H1 (cell line): ENCODE results near the gene IL27RA. TPM values are rescaled to one million over a fixed set of nuclear protein-coding genes. Genes with fewer than 3 reads are reported as not detected.

Experiments
- CTCF ChIA-PET: fragments of 300-600 bp; sonication (Branson Sonifier 250); formaldehyde crosslinking; loops from one replicate; lab custom pipeline; 2021; ENCODE audit not compliant: partially characterized antibody; lab: Charles Lee
- POLR2A ChIA-PET: fragments of 300-600 bp; sonication (Branson Sonifier 250); formaldehyde crosslinking; loops from one replicate; lab custom pipeline; 2021; ENCODE audit warnings: inconsistent platforms; ENCODE audit not compliant: partially characterized antibody; lab: Charles Lee
- DNase-seq, 2 experiments: peaks; one replicate each; pipeline versions ENCODE4 v3.0.0 to v3.0.0-alpha.2; 2010 to 2022; ENCODE audit warnings: low spot score in 2 of 2, low read depth in 1 of 2, mixed read lengths in 1 of 2
- FAIRE-seq: peaks from 2 replicates; lab custom pipeline; 2011; peaks lifted over from hg19 to GRCh38; lab: Jason Lieb, UNC
- H2AFZ ChIP-seq: 2 replicates; pipeline ENCODE4 v1.8.1; 2012; ENCODE audit warnings: low read length, inconsistent platforms
- H2AK5ac ChIP-seq: 2 replicates; pipeline ENCODE4 v1.6.1; 2013; ENCODE audit warnings: low read depth, low read length
- H2BK120ac ChIP-seq: replicated peaks from 2 replicates; pipeline ENCODE3; 2013; ENCODE audit warnings: low read depth, low read length, inconsistent platforms
- H2BK12ac ChIP-seq: 2 replicates; pipeline ENCODE4 v1.6.1; 2013; ENCODE audit warnings: low read depth, low read length
- H2BK15ac ChIP-seq: 2 replicates; pipeline ENCODE4 v1.6.1; 2013; ENCODE audit warnings: low read length
- H2BK20ac ChIP-seq: 2 replicates; pipeline ENCODE4 v1.6.1; 2013; ENCODE audit warnings: low read length
- H2BK5ac ChIP-seq: 2 replicates; pipeline ENCODE4 v1.6.1; 2013; ENCODE audit warnings: low read depth, low read length
- H3K14ac ChIP-seq: 2 replicates; pipeline ENCODE4 v1.6.1; 2013; ENCODE audit warnings: inconsistent platforms; ENCODE audit not compliant: insufficient read length
- H3K18ac ChIP-seq: 2 replicates; pipeline ENCODE4 v1.6.1; 2013; ENCODE audit warnings: low read length; ENCODE audit errors: extremely low read depth
- H3K23ac ChIP-seq: 2 replicates; pipeline ENCODE4 v1.6.1; 2013; ENCODE audit warnings: inconsistent platforms; ENCODE audit not compliant: insufficient read length
- H3K23me2 ChIP-seq: 2 replicates; pipeline ENCODE4 v1.6.1; 2013; ENCODE audit warnings: low read depth, low read length
- H3K27ac ChIP-seq: 2 replicates; pipeline ENCODE4 v1.6.1; 2011; ENCODE audit warnings: low read depth, low read length, inconsistent platforms
- H3K27me3 ChIP-seq, 4 experiments: replicated peaks in 1 of 4; 1 replicate in 1 of 4; 2 replicates in 3 of 4; pipeline versions ENCODE4 v1.6.1 to v1.8.1; 2011 to 2013; ENCODE audit warnings: low read length in 3 of 4, mild to moderate bottlenecking in 3 of 4, inconsistent platforms in 2 of 4, mixed read lengths in 2 of 4, moderate library complexity in 1 of 4; ENCODE audit not compliant: control insufficient read depth in 3 of 4, insufficient read depth in 3 of 4; ENCODE audit errors: extremely low read depth in 1 of 4
- H3K36me3 ChIP-seq, 4 experiments: 2 replicates each; pipeline versions ENCODE4 v1.6.1 to v1.8.1; 2011 to 2013; ENCODE audit warnings: mild to moderate bottlenecking in 4 of 4, low read length in 3 of 4, moderate library complexity in 2 of 4, control low read depth in 1 of 4, inconsistent platforms in 1 of 4; ENCODE audit not compliant: insufficient read depth in 4 of 4, control insufficient read depth in 2 of 4
- H3K4ac ChIP-seq: replicated peaks from 2 replicates; pipeline ENCODE3; 2013; ENCODE audit warnings: low read length, low read depth, mixed read lengths, inconsistent platforms; ENCODE audit not compliant: insufficient read length
- H3K4me1 ChIP-seq, 4 experiments: replicated peaks in 1 of 4; 1 replicate in 1 of 4; 2 replicates in 3 of 4; pipeline versions ENCODE4 v1.6.1 to v1.8.1; 2011 to 2013; ENCODE audit warnings: low read length in 3 of 4, inconsistent platforms in 2 of 4, mixed read lengths in 1 of 4; ENCODE audit not compliant: insufficient read depth in 4 of 4, control insufficient read depth in 3 of 4
- H3K4me2 ChIP-seq, 2 experiments: 2 replicates each; pipeline versions ENCODE4 v1.6.1 to v1.8.1; 2011 to 2013; ENCODE audit warnings: low read depth in 2 of 2, low read length in 2 of 2, control low read depth in 1 of 2, inconsistent platforms in 1 of 2, mild to moderate bottlenecking in 1 of 2; ENCODE audit not compliant: insufficient read depth in 1 of 2
- H3K4me3 ChIP-seq, 4 experiments: fragments of 200-600, 300-600 bp in 1 of 4; sonication (generic), shearing (Covaris generic), sonication (Bioruptor Twin) in 1 of 4; 2 replicates each; pipeline versions ENCODE4 v1.5.1 to v1.8.1; 2011 to 2016; ENCODE audit warnings: low read length in 4 of 4, low read depth in 3 of 4, control low read depth in 2 of 4, inconsistent platforms in 2 of 4, mild to moderate bottlenecking in 2 of 4, mixed read lengths in 1 of 4, moderate library complexity in 1 of 4; ENCODE audit not compliant: insufficient read depth in 2 of 4; ENCODE audit errors: extremely low read depth in 1 of 4
- H3K56ac ChIP-seq: replicated peaks from 2 replicates; pipeline ENCODE3; 2013; ENCODE audit warnings: low read depth, mild to moderate bottlenecking, mixed read lengths, low read length, inconsistent platforms; ENCODE audit not compliant: insufficient read length
- H3K79me1 ChIP-seq: 2 replicates; pipeline ENCODE4 v1.6.1; 2013; ENCODE audit warnings: low read depth, low read length, control low read depth
- H3K79me2 ChIP-seq, 2 experiments: 2 replicates each; pipeline versions ENCODE4 v1.6.1 to v1.8.1; 2012 to 2013; ENCODE audit warnings: low read length in 2 of 2, mild to moderate bottlenecking in 2 of 2, inconsistent platforms in 1 of 2; ENCODE audit not compliant: insufficient read depth in 2 of 2, control insufficient read depth in 1 of 2
- H3K9ac ChIP-seq, 4 experiments: replicated peaks in 1 of 4; 1 replicate in 1 of 4; 2 replicates in 3 of 4; pipeline versions ENCODE4 v1.6.1 to v1.8.1; 2011 to 2013; ENCODE audit warnings: low read depth in 3 of 4, low read length in 3 of 4, control low read depth in 2 of 4, mild to moderate bottlenecking in 2 of 4, moderate library complexity in 2 of 4, inconsistent platforms in 1 of 4; ENCODE audit errors: extremely low read depth in 1 of 4
- H3K9me3 ChIP-seq, 2 experiments: 2 replicates each; pipeline versions ENCODE4 v1.6.1 to v1.8.1; 2012 to 2013; ENCODE audit warnings: mild to moderate bottlenecking in 2 of 2, moderate library complexity in 2 of 2, control low read depth in 1 of 2, inconsistent platforms in 1 of 2, low read depth in 1 of 2, low read length in 1 of 2, mixed read lengths in 1 of 2; ENCODE audit not compliant: insufficient read depth in 2 of 2
- H4K20me1 ChIP-seq, 2 experiments: replicated peaks in 1 of 2; 2 replicates each; pipeline versions ENCODE3 to v1.8.1; 2011 to 2013; ENCODE audit warnings: inconsistent platforms in 2 of 2, low read length in 2 of 2, mild to moderate bottlenecking in 1 of 2; ENCODE audit not compliant: insufficient read depth in 2 of 2, control insufficient read depth in 1 of 2
- H4K5ac ChIP-seq: 2 replicates; pipeline ENCODE4 v1.6.1; 2013; ENCODE audit warnings: low read length, low read depth, mixed read lengths, inconsistent platforms; ENCODE audit not compliant: insufficient read length
- H4K8ac ChIP-seq: 2 replicates; pipeline ENCODE4 v1.8.0; 2013; ENCODE audit warnings: mild to moderate bottlenecking, moderate library complexity, low read length, inconsistent platforms; ENCODE audit not compliant: insufficient read depth; ENCODE audit errors: extremely low read depth
- H4K91ac ChIP-seq: replicated peaks from 2 replicates; pipeline ENCODE3; 2013; ENCODE audit warnings: low read length, mixed read lengths, inconsistent platforms; ENCODE audit not compliant: insufficient read length
- CREB1 ChIP-seq: IDR thresholded peaks from 2 replicates; pipeline ENCODE4 v1.6.1; 2012; ENCODE audit warnings: inconsistent platforms
- CTBP2 ChIP-seq: IDR thresholded peaks from 2 replicates; pipeline ENCODE4 v1.7.0; 2011; ENCODE audit warnings: borderline replicate concordance, mild to moderate bottlenecking, moderate library complexity, mixed read lengths, low read length; ENCODE audit not compliant: insufficient read depth, insufficient read length
- EGR1 ChIP-seq: IDR thresholded peaks from 2 replicates; pipeline ENCODE4 v1.6.1; 2011; ENCODE audit warnings: low read depth, low read length, borderline replicate concordance
- KDM1A ChIP-seq: fragments of 200-600, 300-600 bp; sonication (generic); IDR thresholded peaks from 2 replicates; pipeline ENCODE4 v1.7.1; 2016; ENCODE audit warnings: mild to moderate bottlenecking, low read length, borderline replicate concordance
- POLR2AphosphoS5 ChIP-seq: IDR thresholded peaks from 2 replicates; pipeline ENCODE4 v1.6.1; 2011; ENCODE audit warnings: low read depth, low read length
- RAD21 ChIP-seq, 2 experiments: IDR thresholded peaks in 1 of 2; conservative IDR thresholded peaks in 1 of 2; 2 replicates each; pipeline ENCODE4 v1.6.1; 2011; ENCODE audit warnings: low read depth in 2 of 2, low read length in 2 of 2, improper control_type of control experiment in 1 of 2, inconsistent platforms in 1 of 2, mild to moderate bottlenecking in 1 of 2, moderate library complexity in 1 of 2
- TCF12 ChIP-seq: IDR thresholded peaks from 2 replicates; pipeline ENCODE4 v1.6.1; 2011; ENCODE audit warnings: low read depth, mild to moderate bottlenecking, low read length
- YY1 ChIP-seq: IDR thresholded peaks from 2 replicates; pipeline ENCODE4 v1.6.1; 2011; ENCODE audit warnings: low read depth, mild to moderate bottlenecking, low read length
- WGBS, 2 experiments: shearing (Covaris generic) in 1 of 2; methylation state at CpG; one replicate each; pipeline versions ENCODE4 v1.1.6 to v1.1.7; 2013 to 2015; ENCODE audit warnings: low lambda C conversion rate in 2 of 2, mixed read lengths in 2 of 2, inconsistent platforms in 1 of 2, low coverage in 1 of 2, missing lambda C conversion rate in 1 of 2; ENCODE audit not compliant: insufficient replicate concordance in 2 of 2, insufficient coverage in 1 of 2, insufficient read length in 1 of 2; ENCODE audit errors: extremely low coverage in 1 of 2, missing lambda C conversion rate in 1 of 2; 5-methylcytosine and 5-hydroxymethylcytosine counted together
- polyA plus RNA-seq, 7 experiments: library from polyadenylated mRNA; depleted of rRNA in 3 of 7; stranded (reverse) in 5 of 7; unstranded in 2 of 7; fragments of >200 nt in 5 of 7; fragments of 200-250 nt in 2 of 7; gene quantifications; 1 replicate in 5 of 7; 2 replicates in 1 of 7; 4 replicates in 1 of 7; pipeline versions ENCODE4 v1.2.1 to v1.2.3, GENCODE V29; 2011 to 2013; ENCODE audit warnings: missing spikeins in 2 of 7, mixed read lengths in 2 of 7
- total RNA-seq: library from RNA; stranded (reverse); fragmentation: NEBNext Ultra II Directional; extraction: Animal tissue kit (Norgen Biotek cat#: 25700); gene quantifications from 2 replicates; pipeline ENCODE4 v1.2.1, GENCODE V29; 2021
- TF ChIP-seq, protein P1 (sequence below), 3 experiments: IDR thresholded peaks; 1 replicate in 2 of 3; 2 replicates in 1 of 3; pipeline versions ENCODE4 v1.5.1 to v1.6.1; 2011; ENCODE audit warnings: low read length in 3 of 3, mild to moderate bottlenecking in 3 of 3, inconsistent platforms in 2 of 3, low read depth in 1 of 3, moderate library complexity in 1 of 3; ENCODE audit not compliant: insufficient read depth in 1 of 3; ENCODE audit errors: control extremely low read depth in 1 of 3

The IL27RA gene
- total and polyA plus RNA-seq, 2 of the 8 experiments (the other 6 are each of a cell fraction or from before 2014, with no cell fraction given), result 9.9 to 14.7 TPM

DNA sequence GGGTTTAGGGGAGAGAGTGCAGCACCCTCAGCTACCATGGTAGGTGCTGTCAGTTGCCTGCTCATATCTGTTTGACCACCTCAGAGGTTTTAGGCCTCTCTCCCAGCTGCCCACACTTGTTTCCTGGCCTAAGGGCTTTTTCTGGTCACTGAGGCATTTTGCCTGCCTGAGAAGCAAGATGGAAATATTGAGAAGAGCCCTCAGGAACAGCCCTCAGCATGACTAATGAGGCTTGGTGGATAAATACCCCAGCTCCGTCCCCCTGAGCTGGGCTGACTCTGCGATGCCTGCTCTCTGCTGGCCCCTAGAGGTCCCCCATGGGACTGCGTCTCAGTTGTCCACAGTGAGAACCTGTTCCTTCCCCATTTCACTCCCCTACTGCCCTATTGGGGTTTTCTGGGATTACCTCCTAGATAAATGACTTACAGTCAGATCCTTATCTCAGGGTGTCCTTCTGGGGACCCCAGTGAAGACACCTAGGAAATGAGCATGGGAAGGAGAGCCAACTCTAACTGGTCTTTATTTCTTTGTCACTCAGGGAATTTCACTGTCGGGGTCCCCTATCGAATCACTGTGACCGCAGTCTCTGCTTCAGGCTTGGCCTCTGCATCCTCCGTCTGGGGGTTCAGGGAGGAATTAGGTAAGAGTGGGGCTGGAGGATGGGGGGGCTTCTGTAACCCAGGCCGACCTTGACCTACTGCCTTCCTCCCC, 17.0 kb downstream of the IL27RA start:
- H3K4me2 ChIP-seq, result no peak overlapping the region
- peak; percentile 39; the same call in 1 of the 2 replicates for TF ChIP-seq YY1
- TF ChIP-seq, protein P1, sequence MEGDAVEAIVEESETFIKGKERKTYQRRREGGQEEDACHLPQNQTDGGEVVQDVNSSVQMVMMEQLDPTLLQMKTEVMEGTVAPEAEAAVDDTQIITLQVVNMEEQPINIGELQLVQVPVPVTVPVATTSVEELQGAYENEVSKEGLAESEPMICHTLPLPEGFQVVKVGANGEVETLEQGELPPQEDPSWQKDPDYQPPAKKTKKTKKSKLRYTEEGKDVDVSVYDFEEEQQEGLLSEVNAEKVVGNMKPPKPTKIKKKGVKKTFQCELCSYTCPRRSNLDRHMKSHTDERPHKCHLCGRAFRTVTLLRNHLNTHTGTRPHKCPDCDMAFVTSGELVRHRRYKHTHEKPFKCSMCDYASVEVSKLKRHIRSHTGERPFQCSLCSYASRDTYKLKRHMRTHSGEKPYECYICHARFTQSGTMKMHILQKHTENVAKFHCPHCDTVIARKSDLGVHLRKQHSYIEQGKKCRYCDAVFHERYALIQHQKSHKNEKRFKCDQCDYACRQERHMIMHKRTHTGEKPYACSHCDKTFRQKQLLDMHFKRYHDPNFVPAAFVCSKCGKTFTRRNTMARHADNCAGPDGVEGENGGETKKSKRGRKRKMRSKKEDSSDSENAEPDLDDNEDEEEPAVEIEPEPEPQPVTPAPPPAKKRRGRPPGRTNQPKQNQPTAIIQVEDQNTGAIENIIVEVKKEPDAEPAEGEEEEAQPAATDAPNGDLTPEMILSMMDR (IDR thresholded peaks at IDR 0.05; ENCODE audit: control extremely low read depth in 1 of 3, insufficient read depth in 1 of 3, low read depth in 1 of 3, low read length in 3 of 3), result peak; percentile 95 to 97 (median 96)
- no peak for TF ChIP-seq CTBP2
- TF ChIP-seq KDM1A, result peak; percentile 12; the same call in 1 of the 2 replicates
- TF ChIP-seq EGR1, result no peak
- no peak for TF ChIP-seq POLR2AphosphoS5
- TF ChIP-seq RAD21 (IDR thresholded peaks at IDR 0.05 in 1 of 2, conservative IDR thresholded peaks at IDR 0.05 in 1 of 2; ENCODE audit: low read depth in 2 of 2, low read length in 2 of 2), result peak; percentile 66 to 75
- peak; percentile 43; the same call in 1 of the 2 replicates for TF ChIP-seq CREB1
- TF ChIP-seq TCF12, result no peak

More for the DNA sequence above, 17.0 kb downstream of the IL27RA start:
- Histone ChIP-seq H3K4ac (no peak overlapping the region), H3K9ac (no peak overlapping the region), H3K14ac (no peak overlapping the region), H3K23me2 (no peaks in the 10 kb centered on the region; the same call in 1 of the 2 replicates), H4K20me1 (no peaks in the 10 kb centered on the region), H3K23ac (no peak overlapping the region), H3K27ac (no peak overlapping the region), H3K79me2 (no peaks in the 10 kb centered on the region), H3K9me3 (no peaks in the 10 kb centered on the region; a peak in 1 of 4 replicates), H4K91ac (no peak overlapping the region), H2AFZ (no peak overlapping the region), H3K79me1 (no peaks in the 10 kb centered on the region), H2BK12ac (no peak overlapping the region), H4K5ac (no peak overlapping the region), H2BK15ac (no peak overlapping the region), H3K36me3 (no peaks in the 10 kb centered on the region), H2BK120ac (no peak overlapping the region), H3K27me3 (no peaks in the 10 kb centered on the region), H3K4me3 (no peak overlapping the region), H4K8ac (no peak overlapping the region; the same call in 1 of the 2 replicates), H2AK5ac (no peak overlapping the region), H3K56ac (no peak overlapping the region), H2BK20ac (no peak overlapping the region), H3K18ac (no peak overlapping the region), H3K4me1 (no peaks in the 10 kb centered on the region; a peak in 1 of 7 replicates), H2BK5ac (no peak overlapping the region)
- peak; percentile 56 to 97 for DNase-seq
- 67% methylated on average over 8 of the region's 8 CpGs; no CpG with 5 or more reads in 1 of the 2 experiments for WGBS, 2 experiments
- FAIRE-seq, result peak; percentile 72
- ChIA-PET POLR2A (interaction anchor here (1.0 to 1.2 kb wide), 4 partner anchors 8 to 111 kb away, joined by 3 to 5 read pairs (median 3); no protein-coding TSS in a partner anchor), CTCF (interaction anchor here (0.6 to 9.9 kb wide), 35 partner anchors 8 to 954 kb away, joined by 3 to 77 read pairs (median 5); partner anchors contain the start of genes DCAF15, IL27RA, MISP3 and PALM3)
